ENCODE data around the gene NRXN3. TPM values are rescaled to one million over a fixed set of nuclear protein-coding genes. Genes with fewer than 3 reads are reported as not detected.
"Not testable (repeated sequence)": the region's sequence is repeated elsewhere in the genome, so short reads cannot be mapped to it uniquely, and the experiment has no call there.

The NRXN3 gene
- total RNA-seq, 1 donor = under 0.01 TPM

- H3K9me3 ChIP-seq (ENCODE audit: low read depth, low read length) = no peaks in the 10 kb centered on the region
- H3K4me3 ChIP-seq (ENCODE audit: low read length) = no peak overlapping the region
- no peaks in the 10 kb centered on the region for H3K27me3 ChIP-seq (ENCODE audit: insufficient read depth, low read length)
- H3K4me1 ChIP-seq (ENCODE audit: insufficient read depth, low read length) = no peaks in the 10 kb centered on the region
Observed at GRCh38 chr14:78530078-78530477, 359.9 kb downstream of the NRXN3 start.

- no peak overlapping the region for H3K4me3 ChIP-seq (ENCODE audit: low read length)
Observed at GRCh38 chr14:78534141-78534540, 364.0 kb downstream of the NRXN3 start.

GRCh38 chr14:78535041-78535440, 364.9 kb downstream of the NRXN3 start:
- H3K4me1 ChIP-seq (ENCODE audit: insufficient read depth, low read length) = no peaks in the 10 kb centered on the region
- no peaks in the 10 kb centered on the region for H3K9me3 ChIP-seq (ENCODE audit: low read depth, low read length)
- no peaks in the 10 kb centered on the region for H3K27me3 ChIP-seq (ENCODE audit: insufficient read depth, low read length)

More at GRCh38 chr14:78534141-78534540, 364.0 kb downstream of the NRXN3 start:
- Histone ChIP-seq H3K27me3 (ENCODE audit: insufficient read depth, low read length) (no peaks in the 10 kb centered on the region), H3K9me3 (ENCODE audit: low read depth, low read length) (no peaks in the 10 kb centered on the region), H3K4me1 (ENCODE audit: insufficient read depth, low read length) (no peaks in the 10 kb centered on the region)

GRCh38 chr14:78541788-78542187, 371.6 kb downstream of the NRXN3 start:
- not testable (repeated sequence) for H3K4me3 ChIP-seq (ENCODE audit: low read length); H3K4me1 ChIP-seq (ENCODE audit: insufficient read depth, low read length); H3K9me3 ChIP-seq (ENCODE audit: low read depth, low read length); H3K27me3 ChIP-seq (ENCODE audit: insufficient read depth, low read length)

More at GRCh38 chr14:78535041-78535440, 364.9 kb downstream of the NRXN3 start:
- H3K4me3 ChIP-seq (ENCODE audit: low read length) = no peak overlapping the region

GRCh38 chr14:78543433-78543832, 373.3 kb downstream of the NRXN3 start:
- H3K9me3 ChIP-seq (ENCODE audit: low read depth, low read length) = no peaks in the 10 kb centered on the region
- no peak overlapping the region for H3K4me3 ChIP-seq (ENCODE audit: low read length)
- H3K27me3 ChIP-seq (ENCODE audit: insufficient read depth, low read length) = peaks cover 2% of the 10 kb centered on the region
- no peaks in the 10 kb centered on the region for H3K4me1 ChIP-seq (ENCODE audit: insufficient read depth, low read length)

GRCh38 chr14:78561074-78561473, 390.9 kb downstream of the NRXN3 start:
- no peak overlapping the region for H3K4me3 ChIP-seq (ENCODE audit: low read length)
- H3K9me3 ChIP-seq (ENCODE audit: low read depth, low read length) = no peaks in the 10 kb centered on the region
- H3K27me3 ChIP-seq (ENCODE audit: insufficient read depth, low read length) = no peaks in the 10 kb centered on the region
- H3K4me1 ChIP-seq (ENCODE audit: insufficient read depth, low read length) = no peaks in the 10 kb centered on the region

- H3K4me1 ChIP-seq (ENCODE audit: insufficient read depth, low read length) = no peaks in the 10 kb centered on the region
- H3K27me3 ChIP-seq (ENCODE audit: insufficient read depth, low read length) = no peaks in the 10 kb centered on the region
- no peaks in the 10 kb centered on the region for H3K9me3 ChIP-seq (ENCODE audit: low read depth, low read length)
- H3K4me3 ChIP-seq (ENCODE audit: low read length) = no peak overlapping the region
Observed at GRCh38 chr14:78566026-78566858, 396.1 kb downstream of the NRXN3 start.

GRCh38 chr14:78566859-78567172, 396.6 kb downstream of the NRXN3 start:
- Histone ChIP-seq H3K4me3 (ENCODE audit: low read length) (no peak overlapping the region), H3K9me3 (ENCODE audit: low read depth, low read length) (no peaks in the 10 kb centered on the region), H3K27me3 (ENCODE audit: insufficient read depth, low read length) (no peaks in the 10 kb centered on the region), H3K4me1 (ENCODE audit: insufficient read depth, low read length) (no peaks in the 10 kb centered on the region)

- H3K4me1 ChIP-seq (ENCODE audit: insufficient read depth, low read length) = no peaks in the 10 kb centered on the region
- H3K9me3 ChIP-seq (ENCODE audit: low read depth, low read length) = no peaks in the 10 kb centered on the region
- no peaks in the 10 kb centered on the region for H3K27me3 ChIP-seq (ENCODE audit: insufficient read depth, low read length)
- no peak overlapping the region for H3K4me3 ChIP-seq (ENCODE audit: low read length)
Observed at GRCh38 chr14:78567343-78567742, 397.2 kb downstream of the NRXN3 start.

- not testable (repeated sequence) for H3K4me3 ChIP-seq (ENCODE audit: low read length); H3K27me3 ChIP-seq (ENCODE audit: insufficient read depth, low read length); H3K9me3 ChIP-seq (ENCODE audit: low read depth, low read length); H3K4me1 ChIP-seq (ENCODE audit: insufficient read depth, low read length)
Observed at GRCh38 chr14:78573736-78574135, 403.6 kb downstream of the NRXN3 start.

GRCh38 chr14:78576437-78577166, 406.4 kb downstream of the NRXN3 start:
- Histone ChIP-seq H3K27me3 (ENCODE audit: insufficient read depth, low read length) (no peaks in the 10 kb centered on the region), H3K4me3 (ENCODE audit: low read length) (no peak overlapping the region), H3K4me1 (ENCODE audit: insufficient read depth, low read length) (no peaks in the 10 kb centered on the region), H3K9me3 (ENCODE audit: low read depth, low read length) (no peaks in the 10 kb centered on the region)

GRCh38 chr14:78581229-78581628, 411.1 kb downstream of the NRXN3 start:
- Histone ChIP-seq H3K9me3 (ENCODE audit: low read depth, low read length) (no peaks in the 10 kb centered on the region), H3K27me3 (ENCODE audit: insufficient read depth, low read length) (no peaks in the 10 kb centered on the region), H3K4me3 (ENCODE audit: low read length) (no peak overlapping the region), H3K4me1 (ENCODE audit: insufficient read depth, low read length) (no peaks in the 10 kb centered on the region)

- no peak overlapping the region for H3K4me3 ChIP-seq (ENCODE audit: low read length)
- no peaks in the 10 kb centered on the region for H3K4me1 ChIP-seq (ENCODE audit: insufficient read depth, low read length)
- no peaks in the 10 kb centered on the region for H3K27me3 ChIP-seq (ENCODE audit: insufficient read depth, low read length)
- no peaks in the 10 kb centered on the region for H3K9me3 ChIP-seq (ENCODE audit: low read depth, low read length)
Observed at GRCh38 chr14:78586681-78587080, 416.5 kb downstream of the NRXN3 start.

- Histone ChIP-seq H3K4me1 (ENCODE audit: insufficient read depth, low read length) (no peaks in the 10 kb centered on the region), H3K4me3 (ENCODE audit: low read length) (no peak overlapping the region), H3K27me3 (ENCODE audit: insufficient read depth, low read length) (no peaks in the 10 kb centered on the region), H3K9me3 (ENCODE audit: low read depth, low read length) (no peaks in the 10 kb centered on the region)
Observed at GRCh38 chr14:78588906-78589305, 418.7 kb downstream of the NRXN3 start.

- Histone ChIP-seq H3K4me1 (ENCODE audit: insufficient read depth, low read length) (no peaks in the 10 kb centered on the region), H3K9me3 (ENCODE audit: low read depth, low read length) (no peaks in the 10 kb centered on the region), H3K4me3 (ENCODE audit: low read length) (no peak overlapping the region), H3K27me3 (ENCODE audit: insufficient read depth, low read length) (no peaks in the 10 kb centered on the region)
Observed at GRCh38 chr14:78592616-78593219, 422.5 kb downstream of the NRXN3 start.
